GM19328 (cell line): ENCODE data around the gene DOCK3.
"Not testable (repeated sequence)": the region's sequence is repeated elsewhere in the genome, so short reads cannot be mapped to it uniquely, and the experiment has no call there.

ENCODE experiments used
- ATAC-seq: cut with Tn5 transposase; IDR thresholded peaks from one replicate; pipeline ENCODE4 v1.9.1; 2021; ENCODE audit warnings: mild to moderate bottlenecking, moderate library complexity; ENCODE audit not compliant: unreplicated experiment

The DOCK3 gene

GRCh38 chr3:50649451-50649931 lies 25.2 kb upstream of the DOCK3 start:
- no peak for ATAC-seq

- no peak for ATAC-seq
Measured at GRCh38 chr3:50650018-50650417, 24.7 kb upstream of the DOCK3 start.

GRCh38 chr3:50651445-50651844 lies 23.3 kb upstream of the DOCK3 start:
- ATAC-seq, result no peak

- no peak for ATAC-seq
Measured at GRCh38 chr3:50651920-50652529, 22.7 kb upstream of the DOCK3 start.

GRCh38 chr3:50652709-50653108 lies 22.0 kb upstream of the DOCK3 start:
- ATAC-seq, result no peak

- ATAC-seq, result no peak
Measured at GRCh38 chr3:50653937-50654595, 20.7 kb upstream of the DOCK3 start.

GRCh38 chr3:50655009-50655830 lies 19.5 kb upstream of the DOCK3 start:
- ATAC-seq, result no peak

GRCh38 chr3:50656417-50657195 lies 18.1 kb upstream of the DOCK3 start:
- no peak for ATAC-seq

- no peak for ATAC-seq
Measured at GRCh38 chr3:50657407-50657806, 17.3 kb upstream of the DOCK3 start.

GRCh38 chr3:50657816-50658215 lies 16.9 kb upstream of the DOCK3 start:
- ATAC-seq, result no peak

- ATAC-seq, result no peak
Measured at GRCh38 chr3:50658416-50658815, 16.3 kb upstream of the DOCK3 start.

GRCh38 chr3:50658831-50659230 lies 15.9 kb upstream of the DOCK3 start:
- ATAC-seq, result no peak

- no peak for ATAC-seq
Measured at GRCh38 chr3:50660386-50660785, 14.3 kb upstream of the DOCK3 start.

- no peak for ATAC-seq
Measured at GRCh38 chr3:50661321-50661837, 13.3 kb upstream of the DOCK3 start.

- ATAC-seq, result no peak
Measured at GRCh38 chr3:50662408-50662807, 12.3 kb upstream of the DOCK3 start.

GRCh38 chr3:50665081-50665840 lies 9.5 kb upstream of the DOCK3 start:
- ATAC-seq, result no peak

GRCh38 chr3:50665841-50666115 lies 8.9 kb upstream of the DOCK3 start:
- not testable (repeated sequence) for ATAC-seq

GRCh38 chr3:50666837-50667236 lies 7.9 kb upstream of the DOCK3 start:
- no peak for ATAC-seq

- ATAC-seq, result no peak
Measured at GRCh38 chr3:50671331-50671730, 3.4 kb upstream of the DOCK3 start.

- ATAC-seq, result no peak
Measured at GRCh38 chr3:50672656-50673055, 2.1 kb upstream of the DOCK3 start.
